PC-3 (cell line): ENCODE results near the gene NPW.

ENCODE experiments used
- EZH2 ChIP-seq: fragments of 300-600 bp; sonication (generic); IDR thresholded peaks from one replicate; pipeline ENCODE4 v1.6.1; 2017; ENCODE audit warnings: antibody characterized with exemption, mild to moderate bottlenecking, low read length; ENCODE audit not compliant: unreplicated experiment
- TF ChIP-seq, protein P1 (sequence below): fragments of 300-600 bp; sonication (generic); conservative IDR thresholded peaks from 2 replicates; pipeline ENCODE4 v1.5.1; 2017; ENCODE audit warnings: antibody characterized with exemption, low read depth, mild to moderate bottlenecking, low read length

GRCh38 chr16:2003827-2004641 lies 15.6 kb upstream of the NPW start:
- TF ChIP-seq, protein P1, sequence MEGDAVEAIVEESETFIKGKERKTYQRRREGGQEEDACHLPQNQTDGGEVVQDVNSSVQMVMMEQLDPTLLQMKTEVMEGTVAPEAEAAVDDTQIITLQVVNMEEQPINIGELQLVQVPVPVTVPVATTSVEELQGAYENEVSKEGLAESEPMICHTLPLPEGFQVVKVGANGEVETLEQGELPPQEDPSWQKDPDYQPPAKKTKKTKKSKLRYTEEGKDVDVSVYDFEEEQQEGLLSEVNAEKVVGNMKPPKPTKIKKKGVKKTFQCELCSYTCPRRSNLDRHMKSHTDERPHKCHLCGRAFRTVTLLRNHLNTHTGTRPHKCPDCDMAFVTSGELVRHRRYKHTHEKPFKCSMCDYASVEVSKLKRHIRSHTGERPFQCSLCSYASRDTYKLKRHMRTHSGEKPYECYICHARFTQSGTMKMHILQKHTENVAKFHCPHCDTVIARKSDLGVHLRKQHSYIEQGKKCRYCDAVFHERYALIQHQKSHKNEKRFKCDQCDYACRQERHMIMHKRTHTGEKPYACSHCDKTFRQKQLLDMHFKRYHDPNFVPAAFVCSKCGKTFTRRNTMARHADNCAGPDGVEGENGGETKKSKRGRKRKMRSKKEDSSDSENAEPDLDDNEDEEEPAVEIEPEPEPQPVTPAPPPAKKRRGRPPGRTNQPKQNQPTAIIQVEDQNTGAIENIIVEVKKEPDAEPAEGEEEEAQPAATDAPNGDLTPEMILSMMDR = peak; percentile 82
- TF ChIP-seq EZH2 = no peak
